ENCODE data around the gene NMT1. TPM values are rescaled to one million over a fixed set of nuclear protein-coding genes. Genes with fewer than 3 reads are reported as not detected.

Gene NMT1
- total and polyA plus RNA-seq, 2 of the 13 experiments (the other 11 are each of a cell fraction or from before 2014, with no cell fraction given), result 75.7 to 142 TPM

- TF ChIP-seq KLF6 (CRISPR knock-in tag; IDR thresholded peaks at IDR 0.05), result peak; percentile 86
- no peak for TF ChIP-seq MED8 (CRISPR knock-in tag; IDR thresholded peaks at IDR 0.05; ENCODE audit: insufficient replicate concordance)
- TF ChIP-seq ZNF703 (CRISPR knock-in tag; IDR thresholded peaks at IDR 0.05; ENCODE audit: borderline replicate concordance), result no peak
- TF ChIP-seq ZNF224 (CRISPR knock-in tag; IDR thresholded peaks at IDR 0.05), result no peak
- TF ChIP-seq ZNF512 (CRISPR knock-in tag; IDR thresholded peaks at IDR 0.05), result no peak
- TF ChIP-seq IRF9 (CRISPR knock-in tag; IDR thresholded peaks at IDR 0.05; ENCODE audit: borderline replicate concordance), result peak; percentile 95
- TF ChIP-seq NFE2 (CRISPR knock-in tag; IDR thresholded peaks at IDR 0.05), result peak; percentile 55; the same call in 1 of the 2 replicates
- no peak; the same call in 1 of the 2 replicates for TF ChIP-seq ZIK1 (CRISPR knock-in tag; IDR thresholded peaks at IDR 0.05; ENCODE audit: borderline replicate concordance, low read depth)
- peak; percentile 97; the same call in 1 of the 2 replicates for TF ChIP-seq GTF3A (CRISPR knock-in tag; conservative IDR thresholded peaks at IDR 0.05)
- peak; percentile 83; the same call in 1 of the 2 replicates for TF ChIP-seq CC2D1A (CRISPR knock-in tag; IDR thresholded peaks at IDR 0.05)
- TF ChIP-seq PAWR (CRISPR knock-in tag; IDR thresholded peaks at IDR 0.05; ENCODE audit: borderline replicate concordance), result 0 out of 2 replicates have a peak, but pooled peaks have one; percentile 91
- peak; percentile 46; the same call in 1 of the 2 replicates for TF ChIP-seq ATRX (CRISPR knock-in tag; IDR thresholded peaks at IDR 0.05; ENCODE audit: borderline replicate concordance)
- no peak for TF ChIP-seq SRSF1 (optimal IDR thresholded peaks at IDR 0.05; ENCODE audit: low read depth, low read length)
- no peak; the same call in 1 of the 2 replicates for TF ChIP-seq ZFP90 (CRISPR knock-in tag; IDR thresholded peaks at IDR 0.05; ENCODE audit: borderline replicate concordance)
- no peak for TF ChIP-seq ZNF709 (CRISPR knock-in tag; IDR thresholded peaks at IDR 0.05)
- TF ChIP-seq CHD4 (IDR thresholded peaks at IDR 0.05; ENCODE audit: borderline replicate concordance, low read length), result no peak
- TF ChIP-seq ZNF160 (CRISPR knock-in tag; IDR thresholded peaks at IDR 0.05), result no peak
- TF ChIP-seq KLF13 (CRISPR knock-in tag; IDR thresholded peaks at IDR 0.05), result no peak
- TF ChIP-seq FOXP1 (IDR thresholded peaks at IDR 0.05), result no peak
- TF ChIP-seq FOXP1 (CRISPR knock-in tag; IDR thresholded peaks at IDR 0.05), result no peak
These were observed at the start of gene NMT1 (continued) for GRCh38 chr17:45060797-45061605.

Data from HepG2 (cell line).